ENCODE measurements around the gene USP2.

The USP2 gene

DNA sequence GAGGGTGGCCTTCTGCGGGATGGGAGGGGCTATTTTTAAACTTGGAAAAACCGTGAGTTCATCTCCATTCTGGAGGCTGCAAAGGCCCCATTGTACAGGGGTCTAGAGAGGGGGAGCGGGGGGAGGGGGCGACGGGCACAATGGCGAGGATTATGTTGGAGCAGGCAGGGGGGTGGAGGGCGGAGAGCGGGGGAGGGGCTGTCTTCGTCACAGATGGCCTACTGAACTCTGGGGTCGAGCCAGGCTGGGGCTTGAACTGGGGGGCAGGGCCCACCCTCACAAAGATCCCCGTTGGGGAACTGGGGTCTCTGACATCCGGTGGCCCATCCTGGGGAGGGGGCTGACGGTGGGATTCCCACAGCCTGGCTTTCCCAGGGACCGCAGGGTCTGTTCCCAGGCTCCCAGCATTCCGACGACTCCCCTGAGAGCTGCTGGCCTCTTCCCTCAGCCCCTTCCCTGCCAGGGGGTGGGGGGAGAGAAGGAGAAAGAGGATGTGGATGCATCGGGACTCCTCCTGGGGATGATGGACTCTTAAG is 61.2 kb downstream of the USP2 start:
- no peak for DNase-seq

DNA sequence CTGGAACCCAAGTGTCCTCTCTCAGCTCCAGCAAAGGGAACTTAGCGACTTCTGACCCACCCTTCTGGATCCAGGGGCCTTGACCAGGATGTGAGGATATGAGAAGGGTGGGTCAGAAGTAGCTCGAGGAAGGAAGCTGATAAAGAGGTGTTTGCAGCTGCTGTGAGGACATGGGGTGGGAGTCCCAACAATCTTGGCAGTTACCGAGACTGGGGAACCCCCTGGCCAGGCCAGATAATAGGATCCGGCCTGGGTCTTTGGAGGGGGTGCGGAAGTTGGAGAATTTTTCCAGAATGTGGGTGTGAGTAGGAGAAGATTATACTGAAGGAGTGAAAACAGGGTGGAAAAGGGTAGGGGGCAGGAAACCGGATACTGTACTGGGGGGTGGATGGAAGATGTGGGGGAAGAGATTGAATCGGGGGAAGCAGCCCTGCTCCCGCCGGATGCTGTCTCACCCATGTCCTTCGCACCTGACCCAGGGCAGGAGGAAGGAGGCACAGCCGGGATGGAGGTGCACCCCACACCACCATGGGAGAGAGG is 61.7 kb downstream of the USP2 start:
- DNase-seq = no peak

DNA sequence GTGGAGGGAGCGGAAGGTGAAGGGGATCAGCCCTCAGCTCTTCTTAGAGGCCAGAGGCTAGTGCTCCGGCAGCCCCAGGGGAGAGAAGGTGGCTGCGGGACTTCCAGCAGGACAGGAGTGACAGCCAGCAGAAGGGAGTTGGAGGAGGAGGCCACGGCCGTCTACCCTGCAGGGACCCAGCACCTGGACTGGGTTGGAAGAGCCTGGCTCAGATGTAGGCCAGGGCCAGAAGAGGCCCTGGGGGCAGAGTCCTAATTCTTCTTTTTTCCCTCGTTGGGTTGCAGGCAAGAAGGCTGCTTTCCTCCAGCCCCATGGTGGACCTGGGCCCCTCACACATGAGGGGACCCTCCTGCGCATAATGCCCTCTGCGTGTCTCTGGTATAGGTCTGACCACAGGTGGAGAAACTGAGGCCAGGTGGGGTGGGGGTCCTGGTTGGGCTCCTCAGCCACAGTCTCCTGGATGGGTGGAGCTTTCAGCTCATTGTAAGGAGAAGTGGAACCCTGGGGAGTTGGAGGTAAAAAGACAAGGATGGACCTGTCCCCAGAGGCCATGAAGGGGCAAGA is 62.3 kb downstream of the USP2 start:
- DNase-seq = no peak

DNA sequence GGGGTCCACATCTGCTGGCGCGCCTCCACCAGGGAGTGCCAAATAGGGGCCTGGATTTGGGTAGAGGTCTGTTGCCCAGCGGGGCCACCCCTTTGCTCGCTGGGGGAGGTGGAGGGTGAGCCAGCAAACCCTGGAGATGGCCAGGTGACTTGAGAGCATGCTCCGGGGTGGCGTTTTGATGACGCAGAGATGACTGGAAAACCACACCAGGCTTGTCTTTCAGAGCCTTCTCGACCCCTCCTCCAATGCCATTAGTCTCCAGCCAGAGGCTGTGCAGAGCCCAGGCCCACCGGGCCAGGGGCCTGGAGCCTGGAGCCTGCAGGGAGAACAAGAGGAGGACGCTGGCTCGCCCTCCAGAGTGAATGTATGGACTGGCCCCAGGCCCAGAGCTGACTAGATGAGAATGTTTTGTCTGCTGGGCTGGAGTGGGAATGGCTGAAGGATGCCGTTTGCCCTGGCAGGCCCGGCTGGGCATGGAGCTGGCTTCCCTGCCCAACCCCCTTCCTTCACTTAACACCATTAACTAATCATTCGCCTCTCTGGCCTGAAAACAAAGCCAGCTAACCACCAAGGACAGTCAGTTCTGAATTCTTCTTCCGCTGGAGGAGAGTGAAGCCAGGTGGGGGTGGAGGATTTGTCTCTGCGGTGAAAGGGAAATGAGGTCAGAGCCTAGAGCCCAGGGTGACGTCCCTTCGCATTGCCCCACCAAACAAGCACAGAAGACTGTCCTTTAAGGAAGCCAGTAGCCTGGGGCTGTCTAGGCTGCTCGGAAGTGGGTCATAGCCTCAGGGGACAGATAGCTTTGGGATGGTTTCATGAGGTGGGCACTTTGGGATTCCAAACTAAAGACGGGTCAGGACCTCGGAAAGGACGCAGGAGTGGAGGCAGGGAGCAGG is 63.0 kb downstream of the USP2 start:
- peak; percentile 46 for DNase-seq

DNA sequence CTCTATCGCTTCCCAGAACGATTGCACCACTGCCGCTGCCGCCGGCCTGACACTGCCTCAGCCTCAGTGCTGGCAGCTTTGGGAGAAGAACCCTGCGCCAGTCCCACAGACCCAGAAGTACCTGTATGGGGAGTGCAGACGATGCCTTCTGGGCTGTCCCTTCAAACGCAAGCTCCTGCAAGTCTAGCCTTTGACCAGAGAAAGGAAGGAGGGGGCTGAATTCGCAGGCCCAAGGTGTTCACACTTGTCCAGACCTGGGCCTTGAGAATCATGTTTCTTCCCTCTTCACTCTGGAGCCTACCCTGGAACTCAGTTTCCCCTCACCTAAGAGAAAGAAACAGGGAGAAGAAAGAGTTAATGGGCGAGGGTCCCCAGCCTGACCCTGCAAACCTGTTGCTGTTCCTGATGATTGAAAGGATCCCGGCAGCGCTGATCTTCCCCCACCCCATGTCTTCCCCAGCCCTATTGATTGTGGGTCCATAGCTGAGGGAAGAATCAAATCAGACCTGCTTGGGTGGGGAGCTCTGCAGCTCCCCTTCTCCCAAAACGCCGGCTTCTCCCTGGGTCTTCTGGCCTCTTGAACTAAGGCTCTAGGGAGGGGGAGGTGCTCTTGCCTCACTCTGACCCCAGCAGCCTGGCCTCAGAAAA is 63.8 kb downstream of the USP2 start:
- DNase-seq = no peak

DNA sequence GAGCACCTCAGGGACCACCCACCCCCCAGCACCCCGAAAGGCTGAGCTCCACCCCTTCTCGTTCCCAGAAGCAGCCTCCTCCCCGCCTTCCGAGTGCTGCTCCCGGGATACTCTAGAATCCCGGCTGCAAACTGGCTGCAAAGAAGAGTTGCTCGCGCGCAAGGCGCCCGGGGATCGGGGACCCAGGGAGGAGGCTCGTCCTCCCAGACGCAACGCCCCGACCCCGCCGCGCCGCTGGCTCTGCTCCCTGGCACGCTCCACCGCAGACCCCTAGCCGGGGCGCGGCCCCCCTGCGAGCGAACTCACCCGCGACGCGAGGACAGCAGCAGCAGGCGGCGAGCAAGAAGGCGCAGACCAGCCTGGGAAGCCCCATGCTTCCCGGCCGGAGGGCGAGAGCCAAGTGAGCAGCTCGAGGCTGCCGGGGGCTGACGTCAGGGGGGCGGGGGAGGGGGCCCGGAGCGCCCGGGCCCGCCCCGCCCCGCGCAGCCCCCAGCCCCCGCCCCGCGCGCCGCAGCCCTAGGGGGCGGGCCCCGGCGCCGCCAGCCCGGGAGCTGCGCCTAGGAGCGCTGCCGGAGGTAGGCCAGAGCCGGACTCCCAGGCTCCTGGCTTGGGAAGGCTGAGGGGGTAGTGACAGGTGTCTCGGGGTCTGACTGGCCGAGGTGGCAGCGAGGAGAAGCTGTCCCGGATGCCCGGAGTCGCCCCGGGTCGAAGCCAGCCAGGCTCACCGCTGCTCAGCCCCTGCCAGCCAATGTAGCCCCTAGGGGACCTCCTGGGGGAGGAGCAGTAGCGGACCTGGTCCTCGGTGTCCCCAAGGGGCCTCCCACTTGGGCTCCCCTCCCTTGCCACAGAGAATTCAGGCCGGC is 64.5 kb downstream of the USP2 start, which contains the start of gene MCAM:
Gene MCAM, minus strand, starts transcription at position 402 of the 863 bp plus-strand sequence. Its CDS starts 29 bp downstream, at position 373.
- DNase-seq = no peak

DNA sequence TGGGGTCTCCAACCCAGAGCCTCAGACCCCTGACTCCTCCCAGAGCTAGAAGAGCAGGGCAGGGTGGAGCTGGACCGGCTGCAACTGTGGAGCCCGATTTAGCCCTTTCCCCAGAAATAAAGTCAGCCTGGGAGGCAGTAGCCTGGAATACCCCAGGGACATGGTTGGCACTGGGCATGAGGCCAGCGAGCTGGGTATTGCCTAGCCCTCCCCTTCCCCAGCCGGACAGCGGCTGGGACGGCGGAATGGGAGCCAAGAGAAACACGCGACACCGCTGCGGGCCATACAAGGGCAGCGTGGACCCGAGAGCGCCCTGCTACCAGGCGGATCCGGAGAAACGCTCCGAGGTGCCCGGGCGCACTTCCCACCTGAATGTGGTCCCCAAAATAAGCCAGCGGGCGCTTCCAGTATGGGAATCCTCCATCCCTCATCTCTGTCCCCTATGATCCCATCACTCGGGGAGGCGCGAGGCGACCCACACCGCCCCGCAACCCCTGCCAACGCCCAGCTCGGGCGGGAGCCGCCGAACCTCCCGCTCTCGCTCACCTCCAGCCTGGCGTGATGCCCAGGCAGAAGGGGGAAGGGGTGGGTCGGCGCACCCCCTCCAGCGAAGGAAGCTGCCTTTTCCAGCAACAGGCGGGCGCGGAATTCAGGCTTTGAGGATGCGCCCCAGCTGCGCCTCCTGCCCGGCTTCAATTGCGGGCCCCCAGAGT is 65.3 kb downstream of the USP2 start:
- no peak for DNase-seq

DNA sequence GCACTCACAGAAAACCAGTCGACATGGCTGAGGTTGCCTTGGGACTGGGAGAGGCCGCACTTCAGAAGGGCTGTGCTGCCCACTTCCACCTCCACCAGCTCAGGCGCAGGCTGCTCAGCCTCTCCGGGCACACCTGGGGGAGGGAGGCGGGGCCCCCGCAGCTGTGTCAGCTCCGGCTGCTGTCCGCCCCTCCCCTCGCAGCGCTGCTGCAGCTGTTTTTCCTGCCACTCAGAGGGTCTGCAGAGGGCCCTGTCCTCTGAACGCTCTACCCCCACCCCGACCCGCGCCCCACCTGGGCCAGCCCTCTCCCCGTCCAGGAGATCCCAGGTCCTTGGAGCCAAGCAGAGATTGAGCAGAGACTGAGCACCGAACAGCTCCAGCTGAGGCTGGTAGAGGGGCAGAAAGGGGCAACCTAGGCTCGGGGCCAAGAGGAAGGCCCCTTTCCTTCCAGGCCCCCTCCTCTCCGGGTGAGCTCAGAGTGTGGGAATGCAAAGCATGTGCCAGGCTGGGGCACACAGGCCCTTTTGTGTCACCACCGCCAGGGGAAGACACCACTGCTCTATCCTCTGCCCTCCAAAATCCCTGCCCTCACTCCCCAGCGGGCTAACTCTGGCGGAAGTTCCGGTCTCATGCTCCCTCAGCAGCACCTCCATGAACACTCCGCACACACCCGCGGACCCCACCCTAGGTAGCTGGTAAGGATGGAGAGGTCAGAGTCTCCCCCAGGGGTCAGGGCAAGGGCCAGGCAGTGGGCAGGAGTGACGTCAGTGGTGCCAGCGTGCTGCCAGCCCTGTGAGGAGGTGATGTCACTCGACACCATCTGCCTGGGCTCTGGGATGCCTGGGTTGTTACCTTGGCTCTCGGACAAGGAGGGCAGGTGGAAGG is 66.1 kb downstream of the USP2 start:
- DNase-seq = no peak

DNA sequence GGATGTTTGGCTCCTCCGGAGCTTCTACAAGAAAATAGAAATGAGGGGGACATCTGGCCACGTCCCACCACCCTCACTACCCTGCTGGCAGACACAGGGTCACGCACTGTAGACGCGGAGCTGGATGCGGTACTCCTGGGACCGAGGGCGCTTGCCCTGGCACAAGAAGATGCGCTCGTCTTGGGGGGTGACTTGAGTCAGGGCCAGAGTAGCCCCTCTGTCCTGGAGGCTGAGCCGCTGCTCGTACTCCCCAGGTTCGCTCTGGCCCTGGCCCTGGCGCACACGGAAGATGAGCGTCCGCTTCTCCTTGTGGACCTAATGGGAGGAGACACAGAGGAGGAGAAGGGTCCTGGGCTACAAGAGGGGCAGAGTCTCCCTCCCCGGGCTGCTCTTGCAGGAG is 66.8 kb downstream of the USP2 start:
- DNase-seq = no peak

DNA sequence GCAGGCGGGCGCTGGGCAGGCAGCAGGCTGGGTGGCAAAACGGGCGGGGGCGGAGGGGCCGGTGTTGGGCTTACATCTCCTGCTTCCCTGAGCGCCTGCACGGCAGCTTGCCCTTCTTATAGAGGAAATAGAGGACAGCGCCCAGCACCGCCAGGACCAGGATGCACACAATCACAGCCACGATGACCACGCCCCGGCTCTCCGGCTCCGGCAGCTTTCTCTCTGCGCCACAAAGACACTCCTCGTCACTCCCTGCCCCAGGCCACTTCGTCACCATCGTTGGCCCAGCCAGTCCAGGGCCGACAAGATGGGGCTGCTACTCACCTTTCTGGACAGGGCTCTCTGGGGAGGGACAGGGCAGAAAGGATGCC is 70.8 kb downstream of the USP2 start:
- DNase-seq = no peak

DNA sequence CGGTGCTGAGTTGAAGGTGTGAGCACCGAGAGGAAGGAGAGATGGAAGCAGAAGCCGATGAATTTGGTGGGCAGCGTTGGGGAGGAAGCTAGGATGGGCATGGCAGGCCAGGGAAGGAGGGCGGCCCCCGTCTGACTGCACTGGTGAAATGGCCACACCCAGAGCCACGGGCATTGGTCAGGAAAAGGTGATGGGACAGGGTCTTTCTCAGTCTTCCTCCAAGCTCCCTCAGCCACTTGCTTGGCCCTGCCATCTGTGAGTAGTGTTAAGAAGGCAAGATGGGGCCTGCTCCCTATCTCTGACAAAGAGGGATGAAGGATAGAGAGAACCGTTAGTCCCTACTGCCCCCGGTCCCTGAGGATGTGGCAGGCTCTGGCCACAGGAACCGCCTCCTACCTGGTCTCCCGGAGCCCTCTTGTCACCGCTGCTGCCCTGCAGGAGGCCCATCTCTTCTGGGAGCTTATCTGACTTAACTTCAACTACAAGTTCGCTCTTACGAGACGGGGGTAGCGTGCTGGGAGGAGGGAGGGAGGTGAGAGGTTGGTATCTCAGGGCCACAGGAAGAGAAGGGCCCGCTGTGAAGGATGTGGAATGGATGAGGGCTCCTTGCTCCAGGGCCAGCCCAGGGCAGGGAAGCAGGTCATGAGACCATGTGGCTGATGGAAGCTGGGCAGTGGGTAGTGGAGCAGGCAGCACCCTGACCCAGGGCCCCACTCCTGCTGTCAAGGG is 71.4 kb downstream of the USP2 start:
- DNase-seq = no peak

DNA sequence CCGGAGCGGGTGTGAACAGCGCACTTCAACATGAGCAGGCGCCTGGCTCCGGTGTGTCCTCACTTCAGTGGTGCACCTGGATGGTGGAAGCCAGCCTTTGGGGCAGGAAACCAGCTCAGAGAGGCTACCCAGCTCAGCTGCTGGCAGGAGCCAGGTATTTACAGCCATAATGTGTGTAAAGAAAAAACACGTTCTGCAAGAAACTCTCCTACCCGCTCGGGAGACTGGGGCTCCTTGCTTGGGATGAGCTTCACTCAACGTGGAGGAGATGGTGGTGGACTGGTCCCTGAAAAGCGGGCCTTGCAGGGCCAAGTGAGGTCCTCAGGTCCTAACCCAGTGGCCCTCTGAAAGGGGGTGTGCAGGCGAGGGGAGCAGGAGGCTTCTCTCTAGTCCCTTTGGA is 72.1 kb downstream of the USP2 start:
- DNase-seq = no peak

DNA sequence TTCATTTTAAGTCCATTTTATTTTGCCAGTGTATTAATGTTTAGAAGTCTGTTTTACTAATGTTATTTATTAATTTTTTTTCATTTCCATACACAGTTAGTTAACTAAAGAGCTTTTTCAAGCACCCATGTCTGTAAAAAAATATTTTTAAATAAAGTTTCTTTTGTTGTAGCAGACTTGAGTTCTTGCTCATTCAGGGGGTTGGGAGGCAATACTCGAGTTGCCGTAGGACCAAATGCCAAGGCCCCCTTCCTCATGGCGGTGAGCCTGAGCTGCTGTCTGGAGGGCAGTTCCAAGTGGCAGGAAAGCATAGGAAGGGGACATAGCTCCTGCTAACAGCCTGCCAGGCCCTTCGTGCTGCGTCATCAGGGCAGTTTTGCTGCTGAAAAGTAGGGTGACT is 73.5 kb downstream of the USP2 start:
- no peak for DNase-seq

DNA sequence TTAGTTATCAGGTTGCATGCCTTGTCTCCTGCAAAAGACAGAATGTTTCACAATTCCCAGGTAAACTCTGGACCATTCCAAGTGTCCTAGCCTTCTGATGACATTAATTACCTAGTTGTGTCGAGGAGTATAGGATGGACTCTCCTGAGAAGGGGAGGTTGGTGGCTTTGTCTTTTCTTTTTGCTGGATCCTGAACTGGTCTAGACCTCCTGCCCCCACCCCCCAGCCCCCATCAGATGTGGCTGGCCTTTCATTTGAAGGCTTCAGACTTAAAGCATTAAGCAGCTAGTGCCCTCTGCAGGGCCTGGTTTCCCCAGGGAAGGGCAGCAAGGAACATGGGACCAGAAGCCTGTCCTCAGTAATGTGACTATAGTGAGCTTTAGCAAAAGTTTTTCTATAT is 74.3 kb downstream of the USP2 start:
- DNase-seq = no peak

DNA sequence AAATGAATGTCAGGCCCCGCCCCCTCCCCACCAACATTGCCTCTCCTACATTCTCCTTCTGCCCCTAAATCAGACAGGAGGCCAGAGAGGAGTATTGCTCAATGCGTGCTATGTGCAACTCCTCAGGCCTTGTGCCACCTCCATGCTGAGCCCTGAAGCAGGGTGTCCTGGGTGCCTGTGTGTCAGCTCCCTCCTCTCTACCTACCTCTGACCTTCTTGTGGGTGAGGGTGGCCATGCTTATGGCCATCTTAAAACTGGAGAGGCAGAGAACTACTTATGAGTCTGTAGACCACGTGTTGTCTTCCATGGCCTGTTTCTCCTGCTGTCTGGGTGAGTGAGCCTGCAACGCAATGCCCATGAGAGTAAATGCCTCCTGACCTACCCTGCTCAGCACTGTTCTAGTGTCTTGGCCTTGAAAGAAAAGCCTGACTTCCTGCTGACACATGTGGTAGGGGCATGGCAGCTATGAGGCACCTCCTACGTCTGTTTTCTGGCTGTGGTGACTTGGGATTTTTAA is 75.1 kb downstream of the USP2 start:
- DNase-seq = no peak

DNA sequence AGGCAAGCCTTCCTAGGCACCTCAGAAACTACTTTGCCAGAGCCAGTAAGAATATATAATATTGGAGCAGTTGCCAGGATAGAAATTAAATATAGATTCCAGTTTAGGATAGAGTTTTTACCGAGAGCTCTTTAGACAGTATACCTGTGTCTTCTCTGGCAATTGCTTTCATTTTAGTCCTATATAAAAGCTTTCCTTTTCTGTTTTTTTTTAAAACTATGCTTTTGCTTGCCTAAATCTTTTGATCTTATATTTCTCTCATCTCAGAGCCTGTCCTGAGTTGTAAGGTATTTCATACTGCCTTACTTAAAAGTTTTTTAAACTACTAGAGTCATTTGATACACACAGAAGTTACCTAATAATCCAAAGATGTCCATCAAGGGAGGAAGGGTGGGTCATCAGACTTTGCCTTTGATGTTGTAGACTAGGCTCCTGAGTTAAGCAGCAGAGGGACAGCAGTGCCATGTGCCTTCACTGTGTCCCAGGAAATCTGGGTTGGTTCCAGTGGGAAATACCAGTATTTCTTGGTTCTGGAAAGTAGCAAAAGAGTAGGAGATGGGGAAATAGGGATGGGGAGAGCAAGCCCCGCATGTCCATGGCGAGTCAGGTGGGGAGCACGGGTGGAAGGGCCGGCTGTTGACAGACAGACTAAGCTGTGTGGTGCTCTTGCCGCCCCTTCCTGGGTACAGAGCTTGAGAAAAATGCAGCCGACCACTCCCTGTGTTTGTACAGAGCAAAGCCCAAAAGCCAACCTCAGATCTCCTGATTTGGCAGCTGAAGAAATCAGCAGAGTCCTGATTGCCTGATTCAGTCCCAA is 75.7 kb downstream of the USP2 start:
- no peak for DNase-seq

All from inflammatory macrophage treated with lipopolysaccharide for 4 hours (primary cell).